Thoracic aorta (tissue), 2 donors: ENCODE results near the gene KHSRP. TPM values are rescaled to one million over a fixed set of nuclear protein-coding genes. Genes with fewer than 3 reads are reported as not detected.

Experiments used
- ATAC-seq: fragments of 150-250 bp; one replicate; pipeline ENCODE4 v1.8.0; 2017; ENCODE audit warnings: low read depth; ENCODE audit not compliant: insufficient number of reproducible peaks, low FRiP score
- DNase-seq: peaks from one replicate; pipeline ENCODE4 v3.0.0-alpha.2; 2020; ENCODE audit warnings: low spot score
- H3K27ac ChIP-seq, 2 donors: fragments of 200-600 bp; sonication (generic); 1 replicate in 1 of 2; 2 replicates in 1 of 2; pipeline ENCODE4 v1.5.1; 2016; ENCODE audit warnings: mild to moderate bottlenecking in 2 of 2, moderate library complexity in 2 of 2
- H3K27me3 ChIP-seq: fragments of 200-600 bp; sonication (generic); replicated peaks from 2 replicates; pipeline ENCODE4 v1.6.0; 2016; ENCODE audit warnings: mild to moderate bottlenecking; ENCODE audit not compliant: insufficient read depth
- H3K36me3 ChIP-seq: fragments of 200-600 bp; sonication (generic); one replicate; pipeline ENCODE4 v1.5.1; 2016
- H3K4me1 ChIP-seq, 2 donors: fragments of 200-600 bp; sonication (generic); 1 replicate in 1 of 2; 2 replicates in 1 of 2; pipeline versions ENCODE4 v1.5.1 to v1.6.0; 2016; ENCODE audit warnings: low read depth in 2 of 2, mild to moderate bottlenecking in 1 of 2; ENCODE audit not compliant: control insufficient read depth in 1 of 2
- H3K4me3 ChIP-seq: fragments of 200-600 bp; sonication (generic); 2 replicates; pipeline ENCODE4 v1.5.1; 2016; ENCODE audit warnings: mild to moderate bottlenecking
- H3K9me3 ChIP-seq: fragments of 200-600 bp; sonication (generic); 2 replicates; pipeline ENCODE4 v1.5.1; 2016
- CTCF ChIP-seq: fragments of 200-600 bp; sonication (generic); IDR thresholded peaks from one replicate; pipeline ENCODE4 v1.5.1; 2019; ENCODE audit warnings: antibody characterized with exemption
- total RNA-seq, 2 donors: library from RNA; depleted of rRNA; stranded (reverse); fragments of >200 nt; gene quantifications; one replicate each; pipeline versions ENCODE4 v1.1.0 to v1.2.3, GENCODE V29; 2016

Gene KHSRP
- 100 to 1,000 TPM in 1 of 2 donors, 10 to 100 TPM in 1; 98.4 to 111 TPM for total RNA-seq

GRCh38 chr19:6424195-6424938 lies at the start of gene KHSRP:
KHSRP (minus strand) TSS chr19:6424811; CDS start chr19:6424701, 110 bp downstream.
- no peak for TF ChIP-seq CTCF
- DNase-seq: no peak
- peak within 1 kb of the TSS; percentile 64 to 68 for H3K27ac ChIP-seq
- H3K9me3 ChIP-seq: no peaks in the 10 kb centered on the region
- no peaks in the 10 kb centered on the region for H3K27me3 ChIP-seq
- H3K36me3 ChIP-seq: peaks cover 18% of the 10 kb centered on the region
- ATAC-seq: no peak
- peaks cover 11 to 26% of the 10 kb centered on the region in 2 donors for H3K4me1 ChIP-seq
- H3K4me3 ChIP-seq: peak within 1 kb of the TSS; percentile 95

- Histone ChIP-seq H3K4me1 (peaks cover 0 to 12% of the 10 kb centered on the region in 2 donors), H3K36me3 (no peaks in the 10 kb centered on the region), H3K4me3 (no peak overlapping the region), H3K27me3 (no peaks in the 10 kb centered on the region), H3K27ac (no peak overlapping the region), H3K9me3 (no peaks in the 10 kb centered on the region)
- DNase-seq (no peak), ATAC-seq (no peak)
- no peak for TF ChIP-seq CTCF
These were observed 49.0 kb upstream of the KHSRP start for GRCh38 chr19:6473647-6474046.

GRCh38 chr19:6472713-6473112 lies 48.1 kb upstream of the KHSRP start:
- Histone ChIP-seq H3K4me3 (no peak overlapping the region), H3K4me1 (peaks cover 0 to 12% of the 10 kb centered on the region in 2 donors), H3K27ac (no peak overlapping the region), H3K36me3 (no peaks in the 10 kb centered on the region), H3K9me3 (no peaks in the 10 kb centered on the region), H3K27me3 (no peaks in the 10 kb centered on the region)
- no peak for TF ChIP-seq CTCF
- no peak for ATAC-seq
- no peak for DNase-seq

DNA sequence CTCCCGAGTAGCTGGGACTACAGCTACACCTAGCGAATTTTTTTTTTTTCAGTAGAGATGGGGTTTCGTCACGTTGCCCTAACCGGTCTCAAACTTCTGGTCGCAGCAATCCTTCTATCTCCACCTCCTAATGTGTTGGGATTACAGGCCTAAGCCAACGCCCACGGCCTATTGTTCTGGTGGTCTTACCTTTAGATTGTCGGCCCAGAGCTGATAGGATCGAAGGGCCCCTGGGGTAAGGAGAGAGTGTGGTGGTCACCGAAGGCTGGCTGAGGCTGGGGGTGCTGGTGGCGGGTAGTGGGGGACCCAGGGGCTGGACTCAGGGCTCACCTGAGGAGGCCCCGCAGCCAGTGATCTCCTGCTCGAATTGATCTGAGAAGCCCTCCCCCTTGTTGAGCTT lies 46.5 kb upstream of the KHSRP start:
- no peaks in the 10 kb centered on the region for H3K36me3 ChIP-seq
- no peak overlapping the region for H3K4me3 ChIP-seq
- H3K27me3 ChIP-seq: no peaks in the 10 kb centered on the region
- no peak for TF ChIP-seq CTCF
- ATAC-seq (no peak), DNase-seq (no peak)
- H3K27ac ChIP-seq: no peak overlapping the region
- H3K4me1 ChIP-seq: peaks cover 0 to 4% of the 10 kb centered on the region in 2 donors
- no peaks in the 10 kb centered on the region for H3K9me3 ChIP-seq

DNA sequence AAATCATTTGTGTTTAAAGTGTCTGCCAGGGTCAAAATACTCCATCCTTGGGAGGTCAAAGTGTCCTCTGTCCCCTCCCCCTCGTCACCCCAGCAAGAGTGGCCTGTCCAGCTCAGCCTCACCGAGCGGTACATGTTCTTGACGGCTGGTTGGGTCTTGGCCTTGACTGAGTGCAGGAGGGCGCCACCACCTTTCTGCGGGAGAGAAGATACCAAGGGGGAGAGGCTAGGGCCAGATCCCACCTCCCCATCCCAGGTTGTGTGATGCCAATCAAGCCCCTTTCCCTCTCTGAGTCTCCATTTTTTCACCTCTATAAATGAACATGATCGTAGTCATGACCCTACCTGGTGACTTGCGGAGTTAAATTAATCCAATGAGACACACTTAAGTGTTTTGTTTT lies 45.6 kb upstream of the KHSRP start:
- Histone ChIP-seq H3K9me3 (no peaks in the 10 kb centered on the region), H3K36me3 (no peaks in the 10 kb centered on the region), H3K27ac (no peak overlapping the region), H3K27me3 (no peaks in the 10 kb centered on the region), H3K4me3 (no peak overlapping the region), H3K4me1 (no peaks in the 10 kb centered on the region)
- TF ChIP-seq CTCF: no peak
- ATAC-seq (no peak), DNase-seq (no peak)
